Neural cell (in vitro differentiated cells): ENCODE data around the gene NADK2. TPM values are rescaled to one million over a fixed set of nuclear protein-coding genes. Genes with fewer than 3 reads are reported as not detected.

ENCODE experiments used
- H2AFZ ChIP-seq: fragments of 200-600, 300-800 bp; sonication (generic), shearing (Covaris generic); 2 replicates; pipeline ENCODE4 v1.6.0; 2014; ENCODE audit warnings: low read depth, mild to moderate bottlenecking, antibody characterized with exemption, low read length, moderate library complexity
- H3F3A ChIP-seq: fragments of 200-600 bp; shearing (Covaris generic); 2 replicates; pipeline ENCODE4 v1.6.1; 2016; ENCODE audit warnings: mild to moderate bottlenecking, moderate library complexity, mixed read lengths, antibody characterized with exemption, low read length; ENCODE audit not compliant: insufficient read depth, poor library complexity, severe bottlenecking
- H3K27ac ChIP-seq: fragments of 200-600, 300-800 bp; sonication (generic), shearing (Covaris generic); 2 replicates; pipeline ENCODE4 v1.5.1; 2014; ENCODE audit warnings: mild to moderate bottlenecking, low read length, moderate library complexity
- H3K27me3 ChIP-seq: fragments of 300-800, 200-600 bp; sonication (generic), shearing (Covaris generic); 2 replicates; pipeline ENCODE4 v1.6.0; 2014; ENCODE audit warnings: mild to moderate bottlenecking, low read depth, low read length, moderate library complexity; ENCODE audit not compliant: insufficient read depth
- H3K36me3 ChIP-seq: fragments of 300-800, 200-600 bp; sonication (generic), shearing (Covaris generic); 2 replicates; pipeline ENCODE4 v1.5.1; 2014; ENCODE audit warnings: mild to moderate bottlenecking, antibody characterized with exemption, low read length, moderate library complexity; ENCODE audit not compliant: insufficient read depth
- H3K4me2 ChIP-seq: fragments of 300-800, 200-600 bp; sonication (generic), shearing (Covaris generic); 2 replicates; pipeline ENCODE4 v1.6.0; 2014; ENCODE audit warnings: mild to moderate bottlenecking, low read length
- H3K4me3 ChIP-seq: fragments of 300-800, 200-600 bp; sonication (generic), shearing (Covaris generic); 2 replicates; pipeline ENCODE4 v1.5.1; 2014; ENCODE audit warnings: mild to moderate bottlenecking, low read length, moderate library complexity
- H3K79me2 ChIP-seq: fragments of 200-600 bp; shearing (Covaris generic); replicated peaks from 2 replicates; pipeline ENCODE4 v1.6.0; 2014; ENCODE audit warnings: mild to moderate bottlenecking, low read length, moderate library complexity; ENCODE audit not compliant: insufficient read depth
- H3K9ac ChIP-seq: fragments of 300-800, 200-600 bp; sonication (generic), shearing (Covaris generic); 2 replicates; pipeline ENCODE4 v1.6.1; 2016; ENCODE audit warnings: mild to moderate bottlenecking, low read length, mixed read lengths
- H3K9me2 ChIP-seq: fragments of 200-600 bp; shearing (Covaris generic); 2 replicates; pipeline ENCODE4 v1.6.1; 2016; ENCODE audit warnings: mild to moderate bottlenecking, low read length, mixed read lengths; ENCODE audit not compliant: insufficient read depth
- H3K9me3 ChIP-seq: fragments of 200-600, 300-800 bp; sonication (generic), shearing (Covaris generic); 2 replicates; pipeline ENCODE4 v1.6.1; 2016; ENCODE audit warnings: mild to moderate bottlenecking, mixed run types, low read length, moderate library complexity, mixed read lengths
- H4K20me1 ChIP-seq: fragments of 200-600 bp; shearing (Covaris generic); 2 replicates; pipeline ENCODE4 v1.6.1; 2016; ENCODE audit warnings: mild to moderate bottlenecking, mixed run types; ENCODE audit not compliant: insufficient read depth
- EP300 ChIP-seq: fragments of 450-650 bp; conservative IDR thresholded peaks from 2 replicates; pipeline ENCODE4 v1.6.1; 2014; ENCODE audit warnings: antibody characterized with exemption, mild to moderate bottlenecking, moderate library complexity; ENCODE audit not compliant: poor library complexity, severe bottlenecking
- EZH2 ChIP-seq: fragments of 200-600, 300-800 bp; shearing (Covaris generic), sonication (generic); IDR thresholded peaks from 2 replicates; pipeline ENCODE4 v1.6.1; 2014; ENCODE audit warnings: antibody characterized with exemption, low read length, borderline replicate concordance, mild to moderate bottlenecking; ENCODE audit not compliant: insufficient read depth, poor library complexity, severe bottlenecking
- MXI1 ChIP-seq: fragments of 450-650 bp; conservative IDR thresholded peaks from 2 replicates; pipeline ENCODE4 v1.6.1; 2014; ENCODE audit warnings: antibody characterized with exemption, mild to moderate bottlenecking; ENCODE audit not compliant: poor library complexity, severe bottlenecking
- POLR2AphosphoS5 ChIP-seq: IDR thresholded peaks from 2 replicates; pipeline ENCODE4 v1.6.1; 2012
- RAD21 ChIP-seq: fragments of 450-650 bp; conservative IDR thresholded peaks from 2 replicates; pipeline ENCODE4 v1.6.1; 2014; ENCODE audit warnings: antibody characterized with exemption, mild to moderate bottlenecking, moderate library complexity
- SMC3 ChIP-seq: fragments of 450-650 bp; conservative IDR thresholded peaks from 2 replicates; pipeline ENCODE4 v1.6.1; 2014; ENCODE audit warnings: antibody characterized with exemption, mild to moderate bottlenecking, moderate library complexity; ENCODE audit not compliant: poor library complexity
- TAF1 ChIP-seq: IDR thresholded peaks from 2 replicates; pipeline ENCODE4 v1.6.1; 2012; ENCODE audit warnings: low read depth
- polyA plus RNA-seq: library from polyadenylated mRNA; depleted of rRNA; stranded (reverse); fragments of >200 nt; gene quantifications from 2 replicates; pipeline ENCODE4 v1.2.3, GENCODE V29; 2014
- TF ChIP-seq, protein P1 (sequence below): fragments of 450-650 bp; IDR thresholded peaks from 2 replicates; pipeline ENCODE4 v1.5.1; 2014; ENCODE audit warnings: antibody characterized with exemption, mild to moderate bottlenecking, moderate library complexity; ENCODE audit not compliant: poor library complexity, severe bottlenecking
- TF ChIP-seq, protein P2 (sequence below): IDR thresholded peaks from 2 replicates; pipeline ENCODE4 v1.6.1; 2012; ENCODE audit warnings: borderline replicate concordance

Gene NADK2
- polyA plus RNA-seq, 1 donor from 2014 or later = 66.8 TPM

- Histone ChIP-seq H3K27ac (no peak overlapping the region), H3K9ac (no peak overlapping the region), H3K79me2 (no peaks in the 10 kb centered on the region), H3K9me3 (no peaks in the 10 kb centered on the region), H3K4me3 (no peak overlapping the region), H3F3A (no peaks in the 10 kb centered on the region), H3K4me2 (no peak overlapping the region), H3K36me3 (peaks cover 11% of the 10 kb centered on the region), H4K20me1 (no peaks in the 10 kb centered on the region), H2AFZ (no peak overlapping the region), H3K27me3 (no peaks in the 10 kb centered on the region), H3K9me2 (no peaks in the 10 kb centered on the region)
- TF ChIP-seq RAD21 = no peak
- no peak for TF ChIP-seq SMC3
- no peak for TF ChIP-seq EP300
- TF ChIP-seq MXI1 = no peak
- TF ChIP-seq EZH2 = no peak
- TF ChIP-seq, protein P1, sequence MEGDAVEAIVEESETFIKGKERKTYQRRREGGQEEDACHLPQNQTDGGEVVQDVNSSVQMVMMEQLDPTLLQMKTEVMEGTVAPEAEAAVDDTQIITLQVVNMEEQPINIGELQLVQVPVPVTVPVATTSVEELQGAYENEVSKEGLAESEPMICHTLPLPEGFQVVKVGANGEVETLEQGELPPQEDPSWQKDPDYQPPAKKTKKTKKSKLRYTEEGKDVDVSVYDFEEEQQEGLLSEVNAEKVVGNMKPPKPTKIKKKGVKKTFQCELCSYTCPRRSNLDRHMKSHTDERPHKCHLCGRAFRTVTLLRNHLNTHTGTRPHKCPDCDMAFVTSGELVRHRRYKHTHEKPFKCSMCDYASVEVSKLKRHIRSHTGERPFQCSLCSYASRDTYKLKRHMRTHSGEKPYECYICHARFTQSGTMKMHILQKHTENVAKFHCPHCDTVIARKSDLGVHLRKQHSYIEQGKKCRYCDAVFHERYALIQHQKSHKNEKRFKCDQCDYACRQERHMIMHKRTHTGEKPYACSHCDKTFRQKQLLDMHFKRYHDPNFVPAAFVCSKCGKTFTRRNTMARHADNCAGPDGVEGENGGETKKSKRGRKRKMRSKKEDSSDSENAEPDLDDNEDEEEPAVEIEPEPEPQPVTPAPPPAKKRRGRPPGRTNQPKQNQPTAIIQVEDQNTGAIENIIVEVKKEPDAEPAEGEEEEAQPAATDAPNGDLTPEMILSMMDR = no peak
- TF ChIP-seq TAF1 = no peak
Observed at GRCh38 chr5:36168737-36169136, 73.0 kb downstream of the NADK2 start.

DNA sequence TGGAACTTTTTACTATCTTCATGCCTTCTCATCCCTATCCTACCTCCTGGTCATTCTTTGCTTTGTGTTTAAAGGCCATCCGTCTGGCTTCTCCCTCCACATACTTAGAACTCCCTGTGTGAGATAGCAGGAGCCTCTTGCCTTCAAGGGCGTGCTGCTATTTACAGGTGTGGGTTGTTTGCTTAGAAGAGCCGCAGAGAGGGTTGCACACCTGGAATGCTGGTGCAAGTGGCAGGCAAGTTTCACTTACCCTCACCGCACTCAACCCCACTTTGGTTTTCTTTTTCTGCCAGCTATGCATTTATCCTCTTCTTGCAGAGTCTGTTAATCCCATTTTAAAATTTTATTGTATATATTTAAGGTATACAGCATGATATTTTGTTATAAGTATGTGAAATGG, 77.3 kb downstream of the NADK2 start:
- no peak overlapping the region for H3K27ac ChIP-seq
- H3K4me3 ChIP-seq = no peak overlapping the region
- no peak overlapping the region for H3K4me2 ChIP-seq
- no peaks in the 10 kb centered on the region for H3F3A ChIP-seq
- H3K36me3 ChIP-seq = peaks cover 22% of the 10 kb centered on the region
- no peaks in the 10 kb centered on the region for H3K9me3 ChIP-seq
- TF ChIP-seq MXI1 (no peak), RAD21 (no peak), EP300 (no peak), SMC3 (no peak), TAF1 (no peak), POLR2AphosphoS5 (no peak)
- no peaks in the 10 kb centered on the region for H3K9me2 ChIP-seq
- H4K20me1 ChIP-seq = no peaks in the 10 kb centered on the region
- no peaks in the 10 kb centered on the region for H3K27me3 ChIP-seq
- H3K9ac ChIP-seq = no peak overlapping the region
- no peaks in the 10 kb centered on the region for H3K79me2 ChIP-seq
- H2AFZ ChIP-seq = no peak overlapping the region

- H3K4me2 ChIP-seq = no peak overlapping the region
- peaks cover 3% of the 10 kb centered on the region for H3K79me2 ChIP-seq
Observed at GRCh38 chr5:36162810-36163486, 78.8 kb downstream of the NADK2 start.

More at GRCh38 chr5:36162810-36163486, 78.8 kb downstream of the NADK2 start:
- Histone ChIP-seq H3K36me3 (peaks cover 25% of the 10 kb centered on the region), H2AFZ (no peak overlapping the region), H3K4me3 (no peak overlapping the region), H3K9me2 (no peaks in the 10 kb centered on the region), H3F3A (no peaks in the 10 kb centered on the region), H3K27me3 (no peaks in the 10 kb centered on the region), H3K9me3 (no peaks in the 10 kb centered on the region), H4K20me1 (no peaks in the 10 kb centered on the region), H3K27ac (no peak overlapping the region), H3K9ac (no peak overlapping the region)
- TF ChIP-seq SMC3 = no peak
- TF ChIP-seq, protein P1 = no peak
- TF ChIP-seq, protein P2, sequence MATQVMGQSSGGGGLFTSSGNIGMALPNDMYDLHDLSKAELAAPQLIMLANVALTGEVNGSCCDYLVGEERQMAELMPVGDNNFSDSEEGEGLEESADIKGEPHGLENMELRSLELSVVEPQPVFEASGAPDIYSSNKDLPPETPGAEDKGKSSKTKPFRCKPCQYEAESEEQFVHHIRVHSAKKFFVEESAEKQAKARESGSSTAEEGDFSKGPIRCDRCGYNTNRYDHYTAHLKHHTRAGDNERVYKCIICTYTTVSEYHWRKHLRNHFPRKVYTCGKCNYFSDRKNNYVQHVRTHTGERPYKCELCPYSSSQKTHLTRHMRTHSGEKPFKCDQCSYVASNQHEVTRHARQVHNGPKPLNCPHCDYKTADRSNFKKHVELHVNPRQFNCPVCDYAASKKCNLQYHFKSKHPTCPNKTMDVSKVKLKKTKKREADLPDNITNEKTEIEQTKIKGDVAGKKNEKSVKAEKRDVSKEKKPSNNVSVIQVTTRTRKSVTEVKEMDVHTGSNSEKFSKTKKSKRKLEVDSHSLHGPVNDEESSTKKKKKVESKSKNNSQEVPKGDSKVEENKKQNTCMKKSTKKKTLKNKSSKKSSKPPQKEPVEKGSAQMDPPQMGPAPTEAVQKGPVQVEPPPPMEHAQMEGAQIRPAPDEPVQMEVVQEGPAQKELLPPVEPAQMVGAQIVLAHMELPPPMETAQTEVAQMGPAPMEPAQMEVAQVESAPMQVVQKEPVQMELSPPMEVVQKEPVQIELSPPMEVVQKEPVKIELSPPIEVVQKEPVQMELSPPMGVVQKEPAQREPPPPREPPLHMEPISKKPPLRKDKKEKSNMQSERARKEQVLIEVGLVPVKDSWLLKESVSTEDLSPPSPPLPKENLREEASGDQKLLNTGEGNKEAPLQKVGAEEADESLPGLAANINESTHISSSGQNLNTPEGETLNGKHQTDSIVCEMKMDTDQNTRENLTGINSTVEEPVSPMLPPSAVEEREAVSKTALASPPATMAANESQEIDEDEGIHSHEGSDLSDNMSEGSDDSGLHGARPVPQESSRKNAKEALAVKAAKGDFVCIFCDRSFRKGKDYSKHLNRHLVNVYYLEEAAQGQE = no peak
- no peak for TF ChIP-seq RAD21
- TF ChIP-seq MXI1 = no peak
- TF ChIP-seq EZH2 = no peak
- TF ChIP-seq EP300 = no peak
